ENCODE data around the gene CEP131. TPM values are rescaled to one million over a fixed set of nuclear protein-coding genes. Genes with fewer than 3 reads are reported as not detected.

CEP131 gene
- total RNA-seq: 10 to 100 TPM; 13.2 to 13.3 TPM
- polyA plus RNA-seq: 6.5 TPM

- Histone ChIP-seq H3K27ac (ENCODE audit: low read depth, low read length) (peak within 1 kb of the TSS; percentile 38), H3K9me3 (ENCODE audit: low read length) (no peaks in the 10 kb centered on the region), H3K27me3 (ENCODE audit: insufficient read depth, low read length, poor library complexity, severe bottlenecking) (no peaks in the 10 kb centered on the region), H3K4me3 (ENCODE audit: low read length) (peak within 1 kb of the TSS; percentile 71), H3K36me3 (ENCODE audit: insufficient read depth, low read length) (no peaks in the 10 kb centered on the region), H3K4me1 (ENCODE audit: insufficient read depth, low read length) (peaks cover 18% of the 10 kb centered on the region)
- CTCF ChIA-PET: interaction anchor here (0.6 to 0.9 kb wide), 2 partner anchors 14 to 19 kb away, joined by 3 read pairs; no protein-coding TSS in a partner anchor
- H3K9me3 Mint-ChIP-seq: no peaks in the 10 kb centered on the region
- H3K4me1 Mint-ChIP-seq: peaks cover 14 to 22% (median 19%) of the 10 kb centered on the region in 3 donors
- peak within 1 kb of the TSS; percentile 72 to 90 (median 80) for H3K4me3 Mint-ChIP-seq
- H3K27me3 Mint-ChIP-seq: peaks cover 0 to 3% of the 10 kb centered on the region in 2 donors
- peak; percentile 97 to 99 (median 99) for DNase-seq
- H3K27ac Mint-ChIP-seq: peak within 1 kb of the TSS in 5 of 8 donors; percentile 19 to 90 (median 33)
- H3K36me3 Mint-ChIP-seq: peaks cover 0 to 3% (median 2%) of the 10 kb centered on the region in 3 donors
- POLR2A ChIA-PET: interaction anchor here (0.6 to 5.2 kb wide), 7 partner anchors 11 to 768 kb away, joined by 3 to 44 read pairs (median 4); partner anchors contain the start of genes NDUFAF8 and TEPSIN
Measured at GRCh38 chr17:81222906-81223761, at the start of gene CEP131. TSS of gene CEP131 (minus strand) at chr17:81222965. CDS start at chr17:81220056, 2,909 bp downstream.

- peaks cover 5 to 86% (median 21%) of the 10 kb centered on the region in 3 donors for H3K36me3 Mint-ChIP-seq
- ChIA-PET CTCF (no interaction called here), POLR2A (interaction anchor here (0.6 kb wide), 1 partner anchor 293 kb away, joined by 4 read pairs; no protein-coding TSS in a partner anchor)
- Histone ChIP-seq H3K36me3 (ENCODE audit: insufficient read depth, low read length) (peaks cover 17% of the 10 kb centered on the region), H3K4me3 (ENCODE audit: low read length) (no peak overlapping the region), H3K9me3 (ENCODE audit: low read length) (no peaks in the 10 kb centered on the region), H3K4me1 (ENCODE audit: insufficient read depth, low read length) (no peaks in the 10 kb centered on the region), H3K27me3 (ENCODE audit: insufficient read depth, low read length, poor library complexity, severe bottlenecking) (no peaks in the 10 kb centered on the region), H3K27ac (ENCODE audit: low read depth, low read length) (no peak overlapping the region)
- H3K4me1 Mint-ChIP-seq: peaks cover 2 to 4% (median 3%) of the 10 kb centered on the region in 3 donors
- peak overlapping the region in 1 of 8 donors; percentile 85 for H3K27ac Mint-ChIP-seq
- H3K9me3 Mint-ChIP-seq: no peaks in the 10 kb centered on the region
- H3K27me3 Mint-ChIP-seq: no peaks in the 10 kb centered on the region
- DNase-seq: no peak
- no peak overlapping the region for H3K4me3 Mint-ChIP-seq
Measured at GRCh38 chr17:81271226-81271625, 48.5 kb upstream of the CEP131 start.

GRCh38 chr17:81270279-81270678 lies 47.5 kb upstream of the CEP131 start:
- ChIA-PET CTCF (no interaction called here), POLR2A (no interaction called here)

GRCh38 chr17:81267390-81268067 lies 44.8 kb upstream of the CEP131 start:
- POLR2A ChIA-PET: no interaction called here

More at GRCh38 chr17:81270279-81270678, 47.5 kb upstream of the CEP131 start:
- DNase-seq: no peak
- Mint-ChIP-seq H3K27ac (peak overlapping the region in 1 of 8 donors; percentile 78), H3K4me3 (no peak overlapping the region), H3K36me3 (peaks cover 5 to 87% (median 20%) of the 10 kb centered on the region in 3 donors), H3K9me3 (no peaks in the 10 kb centered on the region), H3K4me1 (peaks cover 2 to 4% (median 3%) of the 10 kb centered on the region in 3 donors), H3K27me3 (no peaks in the 10 kb centered on the region)
- H3K36me3 ChIP-seq (ENCODE audit: insufficient read depth, low read length): peaks cover 12% of the 10 kb centered on the region
- no peaks in the 10 kb centered on the region for H3K9me3 ChIP-seq (ENCODE audit: low read length)
- no peak overlapping the region for H3K4me3 ChIP-seq (ENCODE audit: low read length)
- no peaks in the 10 kb centered on the region for H3K27me3 ChIP-seq (ENCODE audit: insufficient read depth, low read length, poor library complexity, severe bottlenecking)
- H3K27ac ChIP-seq (ENCODE audit: low read depth, low read length): no peak overlapping the region
- no peaks in the 10 kb centered on the region for H3K4me1 ChIP-seq (ENCODE audit: insufficient read depth, low read length)

GRCh38 chr17:81265576-81265975 lies 42.8 kb upstream of the CEP131 start:
- H3K36me3 Mint-ChIP-seq: peaks cover 5 to 85% (median 14%) of the 10 kb centered on the region in 3 donors
- peak overlapping the region in 2 of 8 donors; percentile 46 to 79 for H3K27ac Mint-ChIP-seq
- ChIA-PET POLR2A (interaction anchor here (1.0 kb wide), 1 partner anchor 30 kb away, joined by 3 read pairs; the partner anchor contains the start of gene SLC38A10), CTCF (no interaction called here)
- no peaks in the 10 kb centered on the region for H3K27me3 ChIP-seq (ENCODE audit: insufficient read depth, low read length, poor library complexity, severe bottlenecking)
- H3K4me1 Mint-ChIP-seq: peaks cover 0 to 3% (median 2%) of the 10 kb centered on the region in 3 donors
- DNase-seq: no peak
- no peak overlapping the region for H3K4me3 ChIP-seq (ENCODE audit: low read length)
- H3K27ac ChIP-seq (ENCODE audit: low read depth, low read length): no peak overlapping the region
- H3K36me3 ChIP-seq (ENCODE audit: insufficient read depth, low read length): no peaks in the 10 kb centered on the region
- H3K27me3 Mint-ChIP-seq: no peaks in the 10 kb centered on the region
- no peaks in the 10 kb centered on the region for H3K9me3 ChIP-seq (ENCODE audit: low read length)
- H3K9me3 Mint-ChIP-seq: no peaks in the 10 kb centered on the region
- H3K4me1 ChIP-seq (ENCODE audit: insufficient read depth, low read length): no peaks in the 10 kb centered on the region
- H3K4me3 Mint-ChIP-seq: no peak overlapping the region

More at GRCh38 chr17:81267390-81268067, 44.8 kb upstream of the CEP131 start:
- H3K4me3 Mint-ChIP-seq: no peak overlapping the region
- H3K27ac Mint-ChIP-seq: peak overlapping the region in 4 of 8 donors; percentile 20 to 67 (median 36)
- H3K9me3 Mint-ChIP-seq: no peaks in the 10 kb centered on the region
- Histone ChIP-seq H3K27ac (ENCODE audit: low read depth, low read length) (no peak overlapping the region), H3K9me3 (ENCODE audit: low read length) (no peaks in the 10 kb centered on the region), H3K27me3 (ENCODE audit: insufficient read depth, low read length, poor library complexity, severe bottlenecking) (no peaks in the 10 kb centered on the region), H3K36me3 (ENCODE audit: insufficient read depth, low read length) (peaks cover 2% of the 10 kb centered on the region), H3K4me1 (ENCODE audit: insufficient read depth, low read length) (no peaks in the 10 kb centered on the region), H3K4me3 (ENCODE audit: low read length) (no peak overlapping the region)
- peaks cover 0 to 3% (median 2%) of the 10 kb centered on the region in 3 donors for H3K4me1 Mint-ChIP-seq
- CTCF ChIA-PET: no interaction called here
- no peaks in the 10 kb centered on the region for H3K27me3 Mint-ChIP-seq
- DNase-seq: no peak
- peaks cover 5 to 85% (median 14%) of the 10 kb centered on the region in 3 donors for H3K36me3 Mint-ChIP-seq

- Mint-ChIP-seq H3K9me3 (no peaks in the 10 kb centered on the region), H3K36me3 (peaks cover 5 to 86% (median 14%) of the 10 kb centered on the region in 3 donors), H3K27ac (no peak overlapping the region), H3K4me3 (no peak overlapping the region), H3K4me1 (peaks cover 0 to 3% (median 2%) of the 10 kb centered on the region in 3 donors), H3K27me3 (no peaks in the 10 kb centered on the region)
- Histone ChIP-seq H3K27me3 (ENCODE audit: insufficient read depth, low read length, poor library complexity, severe bottlenecking) (no peaks in the 10 kb centered on the region), H3K27ac (ENCODE audit: low read depth, low read length) (no peak overlapping the region), H3K9me3 (ENCODE audit: low read length) (no peaks in the 10 kb centered on the region), H3K4me1 (ENCODE audit: insufficient read depth, low read length) (no peaks in the 10 kb centered on the region), H3K36me3 (ENCODE audit: insufficient read depth, low read length) (no peaks in the 10 kb centered on the region), H3K4me3 (ENCODE audit: low read length) (no peak overlapping the region)
- ChIA-PET CTCF (no interaction called here), POLR2A (interaction anchor here (1.0 kb wide), 1 partner anchor 31 kb away, joined by 3 read pairs; the partner anchor contains the start of gene SLC38A10)
- DNase-seq: no peak
Measured at GRCh38 chr17:81264640-81265039, 41.9 kb upstream of the CEP131 start.

GRCh38 chr17:81263371-81264181 lies 40.8 kb upstream of the CEP131 start:
- no peak overlapping the region for H3K27ac ChIP-seq (ENCODE audit: low read depth, low read length)
- peaks cover 0 to 3% (median 2%) of the 10 kb centered on the region in 3 donors for H3K4me1 Mint-ChIP-seq
- H3K4me3 Mint-ChIP-seq: no peak overlapping the region
- H3K27ac Mint-ChIP-seq: no peak overlapping the region
- POLR2A ChIA-PET: no interaction called here
- no peaks in the 10 kb centered on the region for H3K27me3 ChIP-seq (ENCODE audit: insufficient read depth, low read length, poor library complexity, severe bottlenecking)
- no peaks in the 10 kb centered on the region for H3K4me1 ChIP-seq (ENCODE audit: insufficient read depth, low read length)
- H3K36me3 ChIP-seq (ENCODE audit: insufficient read depth, low read length): no peaks in the 10 kb centered on the region
- CTCF ChIA-PET: interaction anchor here (1.6 kb wide), 1 partner anchor 221 kb away, joined by 6 read pairs; no protein-coding TSS in a partner anchor
- no peak overlapping the region for H3K4me3 ChIP-seq (ENCODE audit: low read length)
- peaks cover 5 to 87% (median 6%) of the 10 kb centered on the region in 3 donors for H3K36me3 Mint-ChIP-seq
- H3K9me3 Mint-ChIP-seq: no peaks in the 10 kb centered on the region
- H3K27me3 Mint-ChIP-seq: no peaks in the 10 kb centered on the region
- DNase-seq: no peak
- no peaks in the 10 kb centered on the region for H3K9me3 ChIP-seq (ENCODE audit: low read length)

Data from CD8-positive, alpha-beta memory T cell (primary cell).